ENCODE results near the gene PLXNA2. TPM values are rescaled to one million over a fixed set of nuclear protein-coding genes. Genes with fewer than 3 reads are reported as not detected.

Gene PLXNA2
- total and polyA plus RNA-seq, 2 of the 8 experiments (the other 6 are each of a cell fraction or from before 2014, with no cell fraction given) = 0.33 to 1.5 TPM

DNA sequence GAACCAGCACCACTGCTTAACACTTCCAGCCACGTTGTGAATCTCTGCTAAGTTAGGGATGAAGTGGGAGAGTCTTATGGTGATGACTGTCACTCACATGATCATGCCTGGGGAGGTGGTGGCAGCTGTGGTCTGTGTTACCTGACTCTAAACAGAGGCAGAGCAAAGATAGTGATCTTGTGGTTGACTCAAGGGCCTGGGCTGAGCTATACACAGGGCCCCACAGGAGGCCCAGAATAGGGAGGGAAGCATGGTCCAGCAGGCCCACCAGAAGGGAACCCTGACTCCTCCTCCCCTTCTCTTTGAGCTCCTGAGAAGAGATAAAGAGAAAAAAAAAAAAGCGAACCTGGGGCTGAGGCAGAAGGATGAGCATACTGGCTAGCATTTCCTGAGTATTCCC, 55.0 kb downstream of the PLXNA2 start:
- H3K4me2 ChIP-seq (ENCODE audit: insufficient read depth in 1 of 2, low read depth in 2 of 2, low read length in 2 of 2) = no peak overlapping the region
- no peak overlapping the region for H3K56ac ChIP-seq (replicated peaks; ENCODE audit: insufficient read length, low read depth, low read length)
- CTCF ChIA-PET (ENCODE audit: partially characterized antibody) = interaction anchor here (0.6 to 4.4 kb wide), 18 partner anchors 9 to 191 kb away, joined by 3 to 58 read pairs (median 4); no protein-coding TSS in a partner anchor

More for the DNA sequence above, 55.0 kb downstream of the PLXNA2 start:
- Histone ChIP-seq H3K4me3 (ENCODE audit: extremely low read depth in 1 of 4, insufficient read depth in 2 of 4, low read depth in 3 of 4, low read length in 4 of 4) (no peak overlapping the region), H3K18ac (ENCODE audit: extremely low read depth, low read length) (no peak overlapping the region), H2BK120ac (replicated peaks; ENCODE audit: low read depth, low read length) (no peak overlapping the region), H3K27me3 (replicated peaks in 1 of 4; ENCODE audit: control insufficient read depth in 3 of 4, extremely low read depth in 1 of 4, insufficient read depth in 3 of 4, low read length in 3 of 4) (no peaks in the 10 kb centered on the region), H2BK15ac (ENCODE audit: low read length) (no peak overlapping the region), H3K23me2 (ENCODE audit: low read depth, low read length) (no peaks in the 10 kb centered on the region), H4K91ac (replicated peaks; ENCODE audit: insufficient read length, low read length) (no peak overlapping the region), H2AFZ (ENCODE audit: low read length) (no peak overlapping the region), H4K20me1 (replicated peaks in 1 of 2; ENCODE audit: control insufficient read depth in 1 of 2, insufficient read depth in 2 of 2, low read length in 2 of 2) (no peaks in the 10 kb centered on the region), H3K36me3 (ENCODE audit: control insufficient read depth in 2 of 4, insufficient read depth in 4 of 4, low read length in 3 of 4) (no peaks in the 10 kb centered on the region), H2BK12ac (ENCODE audit: low read depth, low read length) (no peak overlapping the region), H3K4ac (replicated peaks; ENCODE audit: insufficient read length, low read depth, low read length) (no peak overlapping the region), H2BK20ac (ENCODE audit: low read length) (no peak overlapping the region; the same call in 1 of the 2 replicates), H4K5ac (ENCODE audit: insufficient read length, low read depth, low read length) (no peak overlapping the region), H2BK5ac (ENCODE audit: low read depth, low read length) (no peak overlapping the region), H3K27ac (ENCODE audit: low read depth, low read length) (no peak overlapping the region), H3K4me1 (replicated peaks in 1 of 4; ENCODE audit: control insufficient read depth in 3 of 4, insufficient read depth in 4 of 4, low read length in 3 of 4) (no peaks in the 10 kb centered on the region), H3K9ac (replicated peaks in 1 of 4; ENCODE audit: extremely low read depth in 1 of 4, low read depth in 3 of 4, low read length in 3 of 4) (no peak overlapping the region), H3K23ac (ENCODE audit: insufficient read length) (no peak overlapping the region), H4K8ac (ENCODE audit: extremely low read depth, insufficient read depth, low read length) (no peak overlapping the region), H3K79me1 (ENCODE audit: low read depth, low read length) (no peaks in the 10 kb centered on the region), H2AK5ac (ENCODE audit: low read depth, low read length) (no peak overlapping the region), H3K79me2 (ENCODE audit: control insufficient read depth in 1 of 2, insufficient read depth in 2 of 2, low read length in 2 of 2) (no peaks in the 10 kb centered on the region), H3K14ac (ENCODE audit: insufficient read length) (no peak overlapping the region), H3K9me3 (ENCODE audit: insufficient read depth in 2 of 2, low read depth in 1 of 2, low read length in 1 of 2) (no peaks in the 10 kb centered on the region)
- DNase-seq (ENCODE audit: low read depth in 1 of 2, low spot score in 2 of 2) = no peak
- 63% methylated on average over 2 of the region's 2 CpGs; no CpG with 5 or more reads in 1 of the 2 experiments for WGBS, 2 experiments (ENCODE audit: extremely low coverage in 1 of 2, insufficient coverage in 1 of 2, insufficient read length in 1 of 2, insufficient replicate concordance in 2 of 2, low coverage in 1 of 2, low lambda C conversion rate in 2 of 2, missing lambda C conversion rate in 1 of 2)
- TF ChIP-seq ZNF274 (IDR thresholded peaks at IDR 0.05; ENCODE audit: borderline replicate concordance, extremely low read depth, low read length) (no peak), CBX8 (IDR thresholded peaks at IDR 0.05; ENCODE audit: borderline replicate concordance, low read depth, low read length) (no peak), CTBP2 (IDR thresholded peaks at IDR 0.05; ENCODE audit: borderline replicate concordance, insufficient read depth, insufficient read length, low read length) (no peak), SP1 (IDR thresholded peaks at IDR 0.05; ENCODE audit: low read depth, low read length) (no peak), TEAD4 (IDR thresholded peaks at IDR 0.05; ENCODE audit: low read depth, low read length) (no peak)
- FAIRE-seq = no peak
- POLR2A ChIA-PET (ENCODE audit: partially characterized antibody) = interaction anchor here (1.0 kb wide), 1 partner anchor 10 kb away, joined by 3 read pairs; no protein-coding TSS in a partner anchor
